Measurements from ENCODE around the gene GABRR2. TPM values are rescaled to one million over a fixed set of nuclear protein-coding genes. Genes with fewer than 3 reads are reported as not detected.

The GABRR2 gene
- total RNA-seq, 1 donor from 2014 or later, result 0.92 TPM

GRCh38 chr6:89255417-89255816 lies 59.7 kb downstream of the GABRR2 start:
- no peak for DNase-seq (ENCODE audit: extremely low spot score, unreplicated experiment)
- no peaks in the 10 kb centered on the region for H3K36me3 Mint-ChIP-seq
- H3K9me3 Mint-ChIP-seq, result no peaks in the 10 kb centered on the region
- no peak overlapping the region for H3K27ac Mint-ChIP-seq
- no peaks in the 10 kb centered on the region for H3K4me1 Mint-ChIP-seq (ENCODE audit: unreplicated experiment)
- peaks cover 2% of the 10 kb centered on the region for H3K27me3 Mint-ChIP-seq
- H3K4me3 Mint-ChIP-seq, result no peak overlapping the region
- no peak for TF ChIP-seq CTCF (conservative IDR thresholded peaks at IDR 0.05)

- no peaks in the 10 kb centered on the region for H3K9me3 Mint-ChIP-seq
- TF ChIP-seq CTCF (conservative IDR thresholded peaks at IDR 0.05), result no peak
- no peak for DNase-seq (ENCODE audit: extremely low spot score, unreplicated experiment)
- H3K4me3 Mint-ChIP-seq, result no peak overlapping the region
- H3K27me3 Mint-ChIP-seq, result peaks cover 2% of the 10 kb centered on the region
- no peak overlapping the region for H3K27ac Mint-ChIP-seq
- no peaks in the 10 kb centered on the region for H3K36me3 Mint-ChIP-seq
- H3K4me1 Mint-ChIP-seq (ENCODE audit: unreplicated experiment), result no peaks in the 10 kb centered on the region
Measured at GRCh38 chr6:89254569-89254968, 60.5 kb downstream of the GABRR2 start.

DNA sequence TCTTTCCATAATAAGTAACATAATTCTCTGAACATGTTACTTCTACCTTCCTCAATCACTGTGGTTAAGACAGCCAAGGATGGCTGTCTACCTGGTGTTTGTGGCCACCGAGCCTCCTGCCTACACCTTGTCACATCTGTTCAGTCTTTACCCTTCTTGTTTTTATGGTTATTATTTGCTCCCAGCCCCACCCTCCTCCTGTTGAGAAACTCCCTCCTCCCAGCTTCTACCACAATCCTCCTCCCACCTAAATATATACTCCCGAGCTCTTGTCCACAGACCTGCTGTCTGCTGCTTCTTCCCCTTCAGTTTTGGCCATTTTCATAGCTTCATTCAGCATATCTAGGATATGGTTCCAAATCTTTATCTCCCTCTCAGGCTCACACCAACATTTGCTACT lies 62.2 kb downstream of the GABRR2 start:
- no peaks in the 10 kb centered on the region for H3K4me1 Mint-ChIP-seq (ENCODE audit: unreplicated experiment)
- H3K4me3 Mint-ChIP-seq, result no peak overlapping the region
- DNase-seq (ENCODE audit: extremely low spot score, unreplicated experiment), result no peak
- H3K9me3 Mint-ChIP-seq, result no peaks in the 10 kb centered on the region
- TF ChIP-seq CTCF (conservative IDR thresholded peaks at IDR 0.05), result no peak
- H3K27me3 Mint-ChIP-seq, result peaks cover 2% of the 10 kb centered on the region
- H3K36me3 Mint-ChIP-seq, result no peaks in the 10 kb centered on the region
- H3K27ac Mint-ChIP-seq, result no peak overlapping the region

- Mint-ChIP-seq H3K36me3 (no peaks in the 10 kb centered on the region), H3K27me3 (peaks cover 2% of the 10 kb centered on the region), H3K4me1 (ENCODE audit: unreplicated experiment) (no peaks in the 10 kb centered on the region), H3K9me3 (no peaks in the 10 kb centered on the region), H3K27ac (no peak overlapping the region), H3K4me3 (no peak overlapping the region)
- DNase-seq (ENCODE audit: extremely low spot score, unreplicated experiment), result no peak
- TF ChIP-seq CTCF (conservative IDR thresholded peaks at IDR 0.05), result no peak
Measured at GRCh38 chr6:89251976-89252375, 63.1 kb downstream of the GABRR2 start.

GRCh38 chr6:89251170-89251569 lies 63.9 kb downstream of the GABRR2 start:
- H3K4me1 Mint-ChIP-seq (ENCODE audit: unreplicated experiment), result no peaks in the 10 kb centered on the region
- no peak overlapping the region for H3K27ac Mint-ChIP-seq
- no peaks in the 10 kb centered on the region for H3K9me3 Mint-ChIP-seq
- no peak for TF ChIP-seq CTCF (conservative IDR thresholded peaks at IDR 0.05)
- H3K27me3 Mint-ChIP-seq, result peaks cover 2% of the 10 kb centered on the region
- no peak for DNase-seq (ENCODE audit: extremely low spot score, unreplicated experiment)
- no peak overlapping the region for H3K4me3 Mint-ChIP-seq
- no peaks in the 10 kb centered on the region for H3K36me3 Mint-ChIP-seq

DNA sequence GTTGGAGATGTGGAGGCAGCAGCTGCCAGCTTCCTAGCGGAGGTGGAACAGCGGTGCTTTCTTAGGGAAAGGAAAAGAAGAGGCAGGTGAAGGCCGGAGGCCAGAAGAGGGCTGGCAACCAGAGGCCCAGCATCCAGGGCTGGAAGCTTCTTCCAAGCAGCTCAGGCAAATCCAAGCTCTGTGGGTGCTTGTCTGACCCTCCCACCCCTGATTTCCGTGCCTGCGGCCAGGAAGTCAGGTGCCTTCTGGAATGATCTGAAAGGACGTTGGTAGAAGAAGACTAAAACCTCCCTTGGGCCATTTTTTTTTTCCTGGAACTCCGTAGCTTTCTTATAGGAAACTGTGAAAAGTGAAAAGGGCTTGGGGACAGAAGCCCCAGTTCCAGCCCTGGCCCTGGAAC lies 64.9 kb downstream of the GABRR2 start:
- Mint-ChIP-seq H3K4me1 (ENCODE audit: unreplicated experiment) (no peaks in the 10 kb centered on the region), H3K36me3 (no peaks in the 10 kb centered on the region), H3K27me3 (peaks cover 2% of the 10 kb centered on the region), H3K27ac (no peak overlapping the region), H3K9me3 (no peaks in the 10 kb centered on the region), H3K4me3 (no peak overlapping the region)
- no peak for TF ChIP-seq CTCF (conservative IDR thresholded peaks at IDR 0.05)
- no peak for DNase-seq (ENCODE audit: extremely low spot score, unreplicated experiment)
